Measurements from ENCODE around the gene ASTN2.

DNA sequence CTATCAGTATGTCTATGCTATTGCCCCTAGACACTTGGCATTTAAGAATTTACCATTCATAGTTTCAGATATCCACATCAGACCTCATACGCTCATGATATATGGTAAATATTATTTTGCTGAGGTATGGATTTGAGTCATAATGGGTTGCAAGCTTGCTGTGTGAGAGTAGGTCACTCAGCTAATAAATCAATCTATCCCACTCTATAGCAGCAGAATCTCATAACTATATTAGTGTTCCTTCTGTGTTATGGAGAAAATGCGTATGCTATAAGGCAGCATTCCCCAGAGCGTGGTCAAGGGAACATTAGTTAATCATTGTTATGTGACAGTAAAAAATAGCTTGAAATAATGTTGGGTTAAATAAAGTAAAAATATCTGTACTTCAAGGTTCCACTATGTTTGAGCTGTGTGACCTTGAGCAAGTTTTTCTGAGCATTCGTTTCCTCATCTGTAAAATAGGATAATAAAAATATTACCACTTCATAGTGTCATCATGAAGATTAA is 720.0 kb downstream of the ASTN2 start:
- TF ChIP-seq, protein P1, sequence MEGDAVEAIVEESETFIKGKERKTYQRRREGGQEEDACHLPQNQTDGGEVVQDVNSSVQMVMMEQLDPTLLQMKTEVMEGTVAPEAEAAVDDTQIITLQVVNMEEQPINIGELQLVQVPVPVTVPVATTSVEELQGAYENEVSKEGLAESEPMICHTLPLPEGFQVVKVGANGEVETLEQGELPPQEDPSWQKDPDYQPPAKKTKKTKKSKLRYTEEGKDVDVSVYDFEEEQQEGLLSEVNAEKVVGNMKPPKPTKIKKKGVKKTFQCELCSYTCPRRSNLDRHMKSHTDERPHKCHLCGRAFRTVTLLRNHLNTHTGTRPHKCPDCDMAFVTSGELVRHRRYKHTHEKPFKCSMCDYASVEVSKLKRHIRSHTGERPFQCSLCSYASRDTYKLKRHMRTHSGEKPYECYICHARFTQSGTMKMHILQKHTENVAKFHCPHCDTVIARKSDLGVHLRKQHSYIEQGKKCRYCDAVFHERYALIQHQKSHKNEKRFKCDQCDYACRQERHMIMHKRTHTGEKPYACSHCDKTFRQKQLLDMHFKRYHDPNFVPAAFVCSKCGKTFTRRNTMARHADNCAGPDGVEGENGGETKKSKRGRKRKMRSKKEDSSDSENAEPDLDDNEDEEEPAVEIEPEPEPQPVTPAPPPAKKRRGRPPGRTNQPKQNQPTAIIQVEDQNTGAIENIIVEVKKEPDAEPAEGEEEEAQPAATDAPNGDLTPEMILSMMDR (IDR thresholded peaks at IDR 0.05; ENCODE audit: low read length), result no peak
- no peak for TF ChIP-seq EZH2 (IDR thresholded peaks at IDR 0.05; ENCODE audit: borderline replicate concordance, low read length)

Data from OCI-LY1 (cell line).